ENCODE measurements around the gene AHRR. TPM values are rescaled to one million over a fixed set of nuclear protein-coding genes. Genes with fewer than 3 reads are reported as not detected.

The AHRR gene
- total RNA-seq, 2 experiments from 2014 or later, result 2.2 to 3.4 TPM

GRCh38 chr5:446883-447263 is 125.4 kb downstream of the AHRR start:
- no peaks in the 10 kb centered on the region for H4K20me1 ChIP-seq (ENCODE audit: insufficient read depth, low read length)
- TF ChIP-seq CTCF (conservative IDR thresholded peaks at IDR 0.05; ENCODE audit: low read length) (peak; percentile 82), EZH2phosphoT487 (IDR thresholded peaks at IDR 0.05; ENCODE audit: borderline replicate concordance, low read depth, low read length) (no peak)
- peaks cover 57% of the 10 kb centered on the region for H3K36me3 ChIP-seq (ENCODE audit: insufficient read depth, low read length)
- no TSS peak for BruUV-seq (replicated peaks)
- H3K4me3 ChIP-seq (ENCODE audit: low read depth, low read length, poor library complexity, severe bottlenecking), result no peak overlapping the region
- POLR2A ChIA-PET, result interaction anchor here (0.8 kb wide), 1 partner anchor 24 kb away, joined by 4 read pairs; no protein-coding TSS in a partner anchor
- H3K9me3 ChIP-seq (ENCODE audit: low read length), result peaks cover 10% of the 10 kb centered on the region; the same call in 1 of the 2 replicates
- peaks cover 15% of the 10 kb centered on the region for H3K4me1 ChIP-seq (ENCODE audit: insufficient read depth, low read length, poor library complexity, severe bottlenecking)
- no peak overlapping the region for H3K27ac ChIP-seq (ENCODE audit: low read depth, low read length, poor library complexity, severe bottlenecking)
- intact Hi-C loops (cut with micrococcal nuclease; ENCODE audit: unreplicated experiment), result no loop called here
- H3K9me2 ChIP-seq (ENCODE audit: insufficient read depth, low read length), result no peaks in the 10 kb centered on the region
- H3K79me2 ChIP-seq (ENCODE audit: insufficient read depth, low read depth, low read length), result peaks cover 14% of the 10 kb centered on the region; the same call in 1 of the 2 replicates
- no peak overlapping the region for H3K4me2 ChIP-seq (ENCODE audit: low read length)
- CTCF ChIA-PET (ENCODE audit: unreplicated experiment), result interaction anchor here (0.6 to 1.1 kb wide), 3 partner anchors 22 to 670 kb away, joined by 3 read pairs; no protein-coding TSS in a partner anchor
- peak; percentile 68 for DNase-seq (ENCODE audit: low spot score)
- H2AFZ ChIP-seq (ENCODE audit: low read length), result no peak overlapping the region

- ChIA-PET POLR2A (no interaction called here), CTCF (ENCODE audit: unreplicated experiment) (interaction anchor here (0.6 to 1.1 kb wide), 3 partner anchors 23 to 669 kb away, joined by 3 read pairs; no protein-coding TSS in a partner anchor)
- peaks cover 64% of the 10 kb centered on the region for H3K36me3 ChIP-seq (ENCODE audit: insufficient read depth, low read length)
- H2AFZ ChIP-seq (ENCODE audit: low read length), result no peak overlapping the region
- no peaks in the 10 kb centered on the region for H3K9me2 ChIP-seq (ENCODE audit: insufficient read depth, low read length)
- H3K9me3 ChIP-seq (ENCODE audit: low read length), result peaks cover 17% of the 10 kb centered on the region; the same call in 1 of the 2 replicates
- BruUV-seq (replicated peaks), result no TSS peak
- H3K4me2 ChIP-seq (ENCODE audit: low read length), result no peak overlapping the region
- H3K4me1 ChIP-seq (ENCODE audit: insufficient read depth, low read length, poor library complexity, severe bottlenecking), result peaks cover 9% of the 10 kb centered on the region
- intact Hi-C loops (cut with micrococcal nuclease; ENCODE audit: unreplicated experiment), result no loop called here
- no peak for DNase-seq (ENCODE audit: low spot score)
- H3K4me3 ChIP-seq (ENCODE audit: low read depth, low read length, poor library complexity, severe bottlenecking), result no peak overlapping the region
- H3K27ac ChIP-seq (ENCODE audit: low read depth, low read length, poor library complexity, severe bottlenecking), result no peak overlapping the region
- H3K79me2 ChIP-seq (ENCODE audit: insufficient read depth, low read depth, low read length), result peaks cover 14% of the 10 kb centered on the region; the same call in 1 of the 2 replicates
- no peak for TF ChIP-seq EZH2phosphoT487 (IDR thresholded peaks at IDR 0.05; ENCODE audit: borderline replicate concordance, low read depth, low read length)
- TF ChIP-seq CTCF (conservative IDR thresholded peaks at IDR 0.05; ENCODE audit: low read length), result no peak
- H4K20me1 ChIP-seq (ENCODE audit: insufficient read depth, low read length), result no peaks in the 10 kb centered on the region
These were observed 126.0 kb downstream of the AHRR start for GRCh38 chr5:447501-447900.

- BruUV-seq (replicated peaks), result no TSS peak
- no peak overlapping the region for H2AFZ ChIP-seq (ENCODE audit: low read length)
- no peak for TF ChIP-seq EZH2phosphoT487 (IDR thresholded peaks at IDR 0.05; ENCODE audit: borderline replicate concordance, low read depth, low read length)
- no peak for TF ChIP-seq CTCF (conservative IDR thresholded peaks at IDR 0.05; ENCODE audit: low read length)
- H3K36me3 ChIP-seq (ENCODE audit: insufficient read depth, low read length), result peaks cover 71% of the 10 kb centered on the region
- H3K27ac ChIP-seq (ENCODE audit: low read depth, low read length, poor library complexity, severe bottlenecking), result no peak overlapping the region
- ChIA-PET POLR2A (no interaction called here), CTCF (ENCODE audit: unreplicated experiment) (interaction anchor here (1.1 kb wide), 1 partner anchor 41 kb away, joined by 3 read pairs; no protein-coding TSS in a partner anchor)
- no peaks in the 10 kb centered on the region for H4K20me1 ChIP-seq (ENCODE audit: insufficient read depth, low read length)
- H3K79me2 ChIP-seq (ENCODE audit: insufficient read depth, low read depth, low read length), result peaks cover 14% of the 10 kb centered on the region; the same call in 1 of the 2 replicates
- H3K9me2 ChIP-seq (ENCODE audit: insufficient read depth, low read length), result no peaks in the 10 kb centered on the region
- peaks cover 18% of the 10 kb centered on the region; the same call in 1 of the 2 replicates for H3K9me3 ChIP-seq (ENCODE audit: low read length)
- H3K4me3 ChIP-seq (ENCODE audit: low read depth, low read length, poor library complexity, severe bottlenecking), result no peak overlapping the region
- no peak for DNase-seq (ENCODE audit: low spot score)
- H3K4me2 ChIP-seq (ENCODE audit: low read length), result no peak overlapping the region
- H3K4me1 ChIP-seq (ENCODE audit: insufficient read depth, low read length, poor library complexity, severe bottlenecking), result peaks cover 8% of the 10 kb centered on the region
- intact Hi-C loops (cut with micrococcal nuclease; ENCODE audit: unreplicated experiment), result no loop called here
These were observed 126.7 kb downstream of the AHRR start for GRCh38 chr5:448061-448765.

All from OCI-LY7 (cell line).